NCI-H526 treated with DMSO at 0.1 percent for 48 hours (cell line): ENCODE data around the gene SCGB1C2.
"Not testable (repeated sequence)": the region's sequence is repeated elsewhere in the genome, so short reads cannot be mapped to it uniquely, and the experiment has no call there.

ENCODE experiments used
- DNase-seq: peaks from one replicate; lab custom pipeline; 2025; lab: John Stamatoyannopoulos, UW

Gene SCGB1C2

GRCh38 chr17:149231-149630, 11.9 kb downstream of the SCGB1C2 start:
- DNase-seq: no peak

GRCh38 chr17:149897-150584, 12.7 kb downstream of the SCGB1C2 start:
- DNase-seq: no peak

- no peak for DNase-seq
These were observed 13.6 kb downstream of the SCGB1C2 start for GRCh38 chr17:151004-151403.

- DNase-seq: no peak
These were observed 14.8 kb downstream of the SCGB1C2 start for GRCh38 chr17:151886-152859.

GRCh38 chr17:152860-153420, 15.6 kb downstream of the SCGB1C2 start:
- DNase-seq: no peak

GRCh38 chr17:153851-154250, 16.5 kb downstream of the SCGB1C2 start:
- DNase-seq: no peak

GRCh38 chr17:155576-155975, 18.2 kb downstream of the SCGB1C2 start:
- no peak for DNase-seq

GRCh38 chr17:156094-156621, 18.8 kb downstream of the SCGB1C2 start:
- no peak for DNase-seq

- DNase-seq: no peak
These were observed 19.6 kb downstream of the SCGB1C2 start for GRCh38 chr17:156946-157345.

GRCh38 chr17:157901-158300, 20.5 kb downstream of the SCGB1C2 start:
- DNase-seq: no peak

GRCh38 chr17:158379-158778, 21.0 kb downstream of the SCGB1C2 start:
- DNase-seq: no peak

GRCh38 chr17:159609-160008, 22.2 kb downstream of the SCGB1C2 start:
- DNase-seq: no peak

- no peak for DNase-seq
These were observed 23.0 kb downstream of the SCGB1C2 start for GRCh38 chr17:160336-160735.

- DNase-seq: no peak
These were observed 24.1 kb downstream of the SCGB1C2 start for GRCh38 chr17:161481-161880.

- DNase-seq: no peak
These were observed 25.3 kb downstream of the SCGB1C2 start for GRCh38 chr17:162689-163088.

- DNase-seq: no peak
These were observed 26.2 kb downstream of the SCGB1C2 start for GRCh38 chr17:163514-164098.

GRCh38 chr17:164303-165235, 27.2 kb downstream of the SCGB1C2 start:
- no peak for DNase-seq

GRCh38 chr17:165939-166338, 28.6 kb downstream of the SCGB1C2 start:
- no peak for DNase-seq

GRCh38 chr17:168614-169013, 31.2 kb downstream of the SCGB1C2 start:
- DNase-seq: not testable (repeated sequence)

GRCh38 chr17:170130-170670, 32.8 kb downstream of the SCGB1C2 start:
- no peak for DNase-seq

GRCh38 chr17:171871-172270, 34.5 kb downstream of the SCGB1C2 start:
- no peak for DNase-seq
